ENCODE results near the gene NPFFR2. TPM values are rescaled to one million over a fixed set of nuclear protein-coding genes. Genes with fewer than 3 reads are reported as not detected.

Gene NPFFR2
- total and polyA plus RNA-seq, 4 donors: not detected

GRCh38 chr4:72186714-72187113 lies 154.9 kb downstream of the NPFFR2 start:
- H3K27me3 ChIP-seq (ENCODE audit: control insufficient read depth in 1 of 2, insufficient read depth in 2 of 2, low read length in 1 of 2): no peaks in the 10 kb centered on the region
- ATAC-seq (ENCODE audit: low FRiP score): no peak
- intact Hi-C loops (cut with DNase I): no loop called here
- no peak overlapping the region for H3K4me3 ChIP-seq (ENCODE audit: low read length in 2 of 2)
- no peaks in the 10 kb centered on the region for H3K36me3 ChIP-seq (ENCODE audit: control insufficient read depth in 1 of 2, insufficient read depth in 2 of 2, low read length in 1 of 2)
- no peak for DNase-seq
- no peak overlapping the region for H3K27ac ChIP-seq (ENCODE audit: low read depth in 1 of 2, low read length in 2 of 2)
- H3K4me1 ChIP-seq (ENCODE audit: control insufficient read depth in 1 of 2, insufficient read depth in 2 of 2, low read length in 2 of 2): no peaks in the 10 kb centered on the region
- 83 to 85% methylated on average over 1 of the region's 1 CpG for WGBS, 2 donors
- H3K9me3 ChIP-seq (ENCODE audit: control insufficient read depth, low read length): no peaks in the 10 kb centered on the region

- WGBS, 2 donors: 76 to 79% methylated on average over 8 of the region's 8 CpGs
- Histone ChIP-seq H3K27me3 (ENCODE audit: control insufficient read depth in 1 of 2, insufficient read depth in 2 of 2, low read length in 1 of 2) (no peaks in the 10 kb centered on the region), H3K4me3 (ENCODE audit: low read length in 2 of 2) (no peak overlapping the region), H3K27ac (ENCODE audit: low read depth in 1 of 2, low read length in 2 of 2) (no peak overlapping the region), H3K4me1 (ENCODE audit: control insufficient read depth in 1 of 2, insufficient read depth in 2 of 2, low read length in 2 of 2) (no peaks in the 10 kb centered on the region), H3K36me3 (ENCODE audit: control insufficient read depth in 1 of 2, insufficient read depth in 2 of 2, low read length in 1 of 2) (no peaks in the 10 kb centered on the region), H3K9me3 (ENCODE audit: control insufficient read depth, low read length) (no peaks in the 10 kb centered on the region)
- intact Hi-C loops (cut with DNase I): no loop called here
- ATAC-seq (ENCODE audit: low FRiP score): no peak
- no peak for DNase-seq
Measured at GRCh38 chr4:72194046-72194445, 162.2 kb downstream of the NPFFR2 start.

- intact Hi-C loops (cut with DNase I): no loop called here
- Histone ChIP-seq H3K9me3 (ENCODE audit: control insufficient read depth, low read length) (no peaks in the 10 kb centered on the region), H3K4me1 (ENCODE audit: control insufficient read depth in 1 of 2, insufficient read depth in 2 of 2, low read length in 2 of 2) (no peaks in the 10 kb centered on the region), H3K27me3 (ENCODE audit: control insufficient read depth in 1 of 2, insufficient read depth in 2 of 2, low read length in 1 of 2) (no peaks in the 10 kb centered on the region), H3K27ac (ENCODE audit: low read depth in 1 of 2, low read length in 2 of 2) (no peak overlapping the region), H3K4me3 (ENCODE audit: low read length in 2 of 2) (no peak overlapping the region), H3K36me3 (ENCODE audit: control insufficient read depth in 1 of 2, insufficient read depth in 2 of 2, low read length in 1 of 2) (no peaks in the 10 kb centered on the region)
- DNase-seq: no peak
- WGBS, 2 donors: 82 to 90% methylated on average over 1 of the region's 1 CpG
- ATAC-seq (ENCODE audit: low FRiP score): no peak
Measured at GRCh38 chr4:72194453-72194852, 162.7 kb downstream of the NPFFR2 start.

Other genes with a start within 250 kb of the NPFFR2 start
- not detected for gene GC, start 247.9 kb upstream of the NPFFR2 start, total RNA-seq
- gene GC, start 247.9 kb upstream of the NPFFR2 start, polyA plus RNA-seq: under 1 TPM in 1 of 2 donors, not detected in 1; 0.75 TPM